OCI-LY1 (cell line): ENCODE data around the gene ZNF497.

Experiments used
- H2AFZ ChIP-seq: fragments of 200-600 bp; sonication (generic), shearing (Covaris generic); 2 replicates; pipeline ENCODE4 v1.6.0; 2014; ENCODE audit warnings: antibody characterized with exemption, mild to moderate bottlenecking, low read length
- H3F3A ChIP-seq: fragments of 200-600 bp; sonication (generic), shearing (Covaris generic); 2 replicates; pipeline ENCODE4 v1.6.0; 2014; ENCODE audit warnings: mild to moderate bottlenecking, antibody characterized with exemption, low read length, moderate library complexity; ENCODE audit not compliant: insufficient read depth
- H3K27ac ChIP-seq: fragments of 200-600 bp; sonication (generic); 2 replicates; pipeline ENCODE4 v1.5.1; 2014; ENCODE audit warnings: low read length, mixed run types, mild to moderate bottlenecking, low read depth; ENCODE audit not compliant: poor library complexity, severe bottlenecking
- H3K27me3 ChIP-seq: fragments of 200-600 bp; sonication (generic); 2 replicates; pipeline ENCODE4 v1.6.0; 2014; ENCODE audit warnings: antibody characterized with exemption, mild to moderate bottlenecking, low read length, moderate library complexity; ENCODE audit not compliant: insufficient read depth
- H3K36me3 ChIP-seq: fragments of 200-600 bp; sonication (generic); 2 replicates; pipeline ENCODE4 v1.6.1; 2014; ENCODE audit warnings: mild to moderate bottlenecking, antibody characterized with exemption, low read length, moderate library complexity, mixed read lengths; ENCODE audit not compliant: insufficient read depth
- H3K4me1 ChIP-seq: fragments of 200-600 bp; sonication (generic); 2 replicates; pipeline ENCODE4 v1.5.1; 2014; ENCODE audit warnings: mild to moderate bottlenecking, low read length, moderate library complexity; ENCODE audit not compliant: insufficient read depth, severe bottlenecking
- H3K4me2 ChIP-seq: fragments of 200-600 bp; sonication (generic), shearing (Covaris generic); 2 replicates; pipeline ENCODE4 v1.6.1; 2014; ENCODE audit warnings: low read length
- H3K4me3 ChIP-seq: fragments of 200-600 bp; sonication (generic); 2 replicates; pipeline ENCODE4 v1.5.1; 2014; ENCODE audit warnings: low read length, low read depth, mild to moderate bottlenecking, mixed read lengths; ENCODE audit not compliant: poor library complexity, severe bottlenecking
- H3K79me2 ChIP-seq: fragments of 200-600 bp; shearing (Covaris generic); 2 replicates; pipeline ENCODE4 v1.6.1; 2016; ENCODE audit warnings: mixed run types, low read length, mixed read lengths; ENCODE audit not compliant: insufficient read depth
- H3K9ac ChIP-seq: fragments of 200-600 bp; sonication (generic), shearing (Covaris generic); 2 replicates; pipeline ENCODE4 v1.6.1; 2014; ENCODE audit warnings: mild to moderate bottlenecking, low read length, mixed read lengths
- H3K9me2 ChIP-seq: fragments of 200-600 bp; sonication (generic), shearing (Covaris generic); 2 replicates; pipeline ENCODE4 v1.6.1; 2014; ENCODE audit warnings: low read depth, mild to moderate bottlenecking, low read length, mixed read lengths
- H3K9me3 ChIP-seq: fragments of 200-600 bp; shearing (Covaris generic); 2 replicates; pipeline ENCODE4 v1.6.1; 2014; ENCODE audit warnings: low read length, mixed read lengths
- H4K20me1 ChIP-seq: fragments of 200-600 bp; sonication (generic), shearing (Covaris generic); 2 replicates; pipeline ENCODE4 v1.6.0; 2016; ENCODE audit warnings: mild to moderate bottlenecking, low read length; ENCODE audit not compliant: insufficient read depth
- EZH2 ChIP-seq: fragments of 200-600 bp; sonication (generic), shearing (Covaris generic); IDR thresholded peaks from 2 replicates; pipeline ENCODE4 v1.8.0; 2017; ENCODE audit warnings: borderline replicate concordance, mixed run types, mild to moderate bottlenecking, antibody characterized with exemption, low read length, moderate library complexity, mixed read lengths
- TF ChIP-seq, protein P1 (sequence below): fragments of 200-600 bp; sonication (generic), shearing (Covaris generic); IDR thresholded peaks from 2 replicates; pipeline ENCODE4 v1.5.1; 2017; ENCODE audit warnings: mild to moderate bottlenecking, antibody characterized with exemption, low read length, moderate library complexity, mixed read lengths

The ZNF497 gene

DNA sequence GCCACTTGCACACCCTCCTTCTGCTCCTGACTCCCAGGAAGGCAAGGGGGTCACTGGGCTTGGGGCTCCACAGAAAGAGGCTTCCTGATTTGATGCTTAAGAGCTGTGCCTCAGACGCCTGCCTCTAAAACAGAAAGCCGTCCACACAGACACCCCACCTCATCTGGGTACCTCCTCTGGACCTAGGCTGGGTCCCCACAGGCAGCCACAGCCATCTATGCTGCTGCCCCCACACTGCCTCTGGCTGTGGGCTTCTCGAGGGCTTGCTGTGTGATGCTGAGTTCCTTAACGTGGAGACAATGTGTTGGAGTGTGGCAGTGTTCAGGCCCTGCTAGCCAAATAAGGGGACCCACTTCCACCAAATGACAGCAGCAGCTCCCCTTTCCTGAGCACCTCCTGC is 44.3 kb downstream of the ZNF497 start:
- Histone ChIP-seq H3K9me2 (no peaks in the 10 kb centered on the region), H3K27me3 (no peaks in the 10 kb centered on the region), H3F3A (no peaks in the 10 kb centered on the region), H3K4me3 (no peak overlapping the region), H3K36me3 (peaks cover 25% of the 10 kb centered on the region), H2AFZ (no peak overlapping the region), H3K9ac (no peak overlapping the region), H4K20me1 (no peaks in the 10 kb centered on the region), H3K79me2 (no peaks in the 10 kb centered on the region), H3K27ac (no peak overlapping the region), H3K4me2 (no peak overlapping the region), H3K9me3 (no peaks in the 10 kb centered on the region), H3K4me1 (no peaks in the 10 kb centered on the region)
- TF ChIP-seq EZH2 = no peak
- TF ChIP-seq, protein P1, sequence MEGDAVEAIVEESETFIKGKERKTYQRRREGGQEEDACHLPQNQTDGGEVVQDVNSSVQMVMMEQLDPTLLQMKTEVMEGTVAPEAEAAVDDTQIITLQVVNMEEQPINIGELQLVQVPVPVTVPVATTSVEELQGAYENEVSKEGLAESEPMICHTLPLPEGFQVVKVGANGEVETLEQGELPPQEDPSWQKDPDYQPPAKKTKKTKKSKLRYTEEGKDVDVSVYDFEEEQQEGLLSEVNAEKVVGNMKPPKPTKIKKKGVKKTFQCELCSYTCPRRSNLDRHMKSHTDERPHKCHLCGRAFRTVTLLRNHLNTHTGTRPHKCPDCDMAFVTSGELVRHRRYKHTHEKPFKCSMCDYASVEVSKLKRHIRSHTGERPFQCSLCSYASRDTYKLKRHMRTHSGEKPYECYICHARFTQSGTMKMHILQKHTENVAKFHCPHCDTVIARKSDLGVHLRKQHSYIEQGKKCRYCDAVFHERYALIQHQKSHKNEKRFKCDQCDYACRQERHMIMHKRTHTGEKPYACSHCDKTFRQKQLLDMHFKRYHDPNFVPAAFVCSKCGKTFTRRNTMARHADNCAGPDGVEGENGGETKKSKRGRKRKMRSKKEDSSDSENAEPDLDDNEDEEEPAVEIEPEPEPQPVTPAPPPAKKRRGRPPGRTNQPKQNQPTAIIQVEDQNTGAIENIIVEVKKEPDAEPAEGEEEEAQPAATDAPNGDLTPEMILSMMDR = no peak

DNA sequence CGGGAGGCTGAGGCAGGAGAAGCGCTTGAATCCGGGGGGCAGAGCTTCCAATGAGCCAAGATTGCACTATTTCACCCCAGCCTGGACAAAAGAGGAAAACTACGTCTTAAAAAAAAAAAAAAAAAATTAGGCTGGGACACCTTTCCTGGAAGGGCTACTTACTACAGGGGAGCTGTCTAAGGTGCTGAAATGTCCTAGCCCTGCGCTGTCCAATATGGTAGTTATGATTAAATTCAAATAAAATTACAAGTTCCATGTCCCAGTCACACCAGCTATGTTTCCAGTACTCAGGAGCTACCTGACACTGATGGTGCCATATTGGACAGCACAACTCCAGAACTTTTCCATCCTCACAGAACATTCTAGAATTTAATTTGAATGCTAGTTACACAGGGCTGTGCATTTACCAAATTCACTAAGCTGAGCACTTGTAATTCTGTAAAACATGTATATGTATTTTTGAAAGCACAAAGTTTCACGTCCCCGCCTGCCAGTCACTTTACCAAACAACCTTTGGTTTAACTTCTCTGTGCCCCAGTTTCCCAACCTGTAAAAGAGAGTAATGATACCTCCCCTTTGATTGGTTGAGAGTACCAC is 45.0 kb downstream of the ZNF497 start:
- no peak overlapping the region for H3K4me3 ChIP-seq
- H4K20me1 ChIP-seq = no peaks in the 10 kb centered on the region
- H3K4me2 ChIP-seq = no peak overlapping the region
- no peak overlapping the region for H2AFZ ChIP-seq
- peaks cover 32% of the 10 kb centered on the region for H3K36me3 ChIP-seq
- TF ChIP-seq EZH2 = no peak
- TF ChIP-seq, protein P1 = no peak
- no peaks in the 10 kb centered on the region for H3F3A ChIP-seq
- H3K27ac ChIP-seq = no peak overlapping the region
- no peaks in the 10 kb centered on the region for H3K4me1 ChIP-seq
- H3K9me2 ChIP-seq = no peaks in the 10 kb centered on the region
- H3K9ac ChIP-seq = no peak overlapping the region
- H3K9me3 ChIP-seq = peaks cover 3% of the 10 kb centered on the region; the same call in 1 of the 2 replicates
- no peaks in the 10 kb centered on the region for H3K79me2 ChIP-seq
- no peaks in the 10 kb centered on the region for H3K27me3 ChIP-seq

DNA sequence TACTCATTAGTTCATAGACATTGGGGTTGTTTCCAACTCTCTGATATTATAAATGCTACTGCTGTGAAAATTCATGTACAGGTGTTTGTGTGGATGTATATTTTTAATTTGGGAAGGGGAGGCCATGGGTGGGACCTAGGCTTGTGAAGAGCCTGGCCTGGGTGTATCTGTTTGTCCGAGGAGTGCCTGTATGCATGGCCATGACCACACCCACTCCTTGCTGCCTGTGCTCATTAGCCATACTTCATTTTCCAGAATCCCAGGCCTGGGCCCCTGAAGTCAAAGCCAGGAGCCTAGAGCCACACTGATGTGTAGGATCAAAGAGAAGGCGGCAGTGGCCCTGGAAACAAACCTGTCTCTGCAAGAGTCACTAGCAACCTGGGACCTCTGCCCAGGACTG is 47.0 kb downstream of the ZNF497 start:
- Histone ChIP-seq H3K27ac (no peak overlapping the region), H3K4me3 (no peak overlapping the region), H3K36me3 (peaks cover 48% of the 10 kb centered on the region), H3K79me2 (no peaks in the 10 kb centered on the region), H4K20me1 (no peaks in the 10 kb centered on the region), H2AFZ (no peak overlapping the region), H3F3A (no peaks in the 10 kb centered on the region), H3K9me2 (no peaks in the 10 kb centered on the region), H3K4me1 (no peaks in the 10 kb centered on the region), H3K27me3 (no peaks in the 10 kb centered on the region), H3K9ac (no peak overlapping the region), H3K9me3 (peaks cover 6% of the 10 kb centered on the region; the same call in 1 of the 2 replicates), H3K4me2 (no peak overlapping the region)
- TF ChIP-seq, protein P1 = no peak
- TF ChIP-seq EZH2 = no peak
